Subcutaneous adipose tissue (tissue), 4 donors: ENCODE measurements around the gene PIMREG. TPM values are rescaled to one million over a fixed set of nuclear protein-coding genes. Genes with fewer than 3 reads are reported as not detected.

ENCODE experiments used
- CTCF ChIP-seq: fragments of 450-650 bp; IDR thresholded peaks from one replicate; pipeline ENCODE4 v1.5.1; 2016; ENCODE audit warnings: low read depth, mild to moderate bottlenecking, control low read depth, antibody characterized with exemption, moderate library complexity
- total RNA-seq, 4 donors: library from RNA; depleted of rRNA; stranded (reverse); fragments of >200 nt; gene quantifications; one replicate each; pipeline ENCODE4 v1.1.0, GENCODE V29; 2016

The PIMREG gene
- total RNA-seq, 4 donors from 2014 or later: 2.4 to 2.6 TPM; not detected in 2

- no peak for TF ChIP-seq CTCF
Observed at GRCh38 chr17:6497496-6498221, 53.4 kb downstream of the PIMREG start.

- TF ChIP-seq CTCF: no peak
Observed at GRCh38 chr17:6498356-6498755, 54.1 kb downstream of the PIMREG start.

GRCh38 chr17:6498901-6499540 lies 54.8 kb downstream of the PIMREG start:
- TF ChIP-seq CTCF: no peak

Other genes with a start within 250 kb of the PIMREG start
- gene AIPL1, start 9.3 kb upstream of the PIMREG start, total RNA-seq: not detected
- 1 to 10 TPM in 2 of 4 donors, under 1 TPM in 2; 0.34 to 1.9 (median 1.2) TPM for gene PITPNM3, start 112.1 kb downstream of the PIMREG start, total RNA-seq
- gene KIAA0753, start 196.3 kb downstream of the PIMREG start, total RNA-seq: 10 to 100 TPM; 10.6 to 17.5 (median 11.1) TPM
- gene TXNDC17, start 196.6 kb downstream of the PIMREG start, total RNA-seq: 100 to 1,000 TPM in 2 of 4 donors, 10 to 100 TPM in 2; 67.0 to 216 (median 115) TPM
- gene MED31, start 207.2 kb downstream of the PIMREG start, total RNA-seq: 10 to 100 TPM in 3 of 4 donors, 1 to 10 TPM in 1; 6.2 to 18.8 (median 12.1) TPM
- gene C17orf100, start 207.3 kb downstream of the PIMREG start, total RNA-seq: 1 to 10 TPM in 1 of 4 donors, under 1 TPM in 1, not detected in 2; 0.85 to 2.0 TPM